GM19043 (cell line): ENCODE data around the gene PARVB.

Source experiments
- ATAC-seq: cut with Tn5 transposase; IDR thresholded peaks from one replicate; pipeline ENCODE4 v1.9.1; 2021; ENCODE audit warnings: low read depth; ENCODE audit not compliant: unreplicated experiment

PARVB gene

GRCh38 chr22:44130076-44130711, 106.1 kb downstream of the PARVB start:
- no peak for ATAC-seq

GRCh38 chr22:44131412-44131811, 107.3 kb downstream of the PARVB start:
- no peak for ATAC-seq

GRCh38 chr22:44131989-44132685, 108.0 kb downstream of the PARVB start:
- no peak for ATAC-seq

GRCh38 chr22:44132724-44133123, 108.6 kb downstream of the PARVB start:
- no peak for ATAC-seq

- no peak for ATAC-seq
Observed at GRCh38 chr22:44133161-44133560, 109.1 kb downstream of the PARVB start.

- no peak for ATAC-seq
Observed at GRCh38 chr22:44133901-44134571, 109.9 kb downstream of the PARVB start.

- no peak for ATAC-seq
Observed at GRCh38 chr22:44136112-44136511, 112.0 kb downstream of the PARVB start.

- no peak for ATAC-seq
Observed at GRCh38 chr22:44136786-44137185, 112.7 kb downstream of the PARVB start.

GRCh38 chr22:44137415-44137814, 113.3 kb downstream of the PARVB start:
- ATAC-seq, result no peak

- no peak for ATAC-seq
Observed at GRCh38 chr22:44139773-44140172, 115.7 kb downstream of the PARVB start.

- no peak for ATAC-seq
Observed at GRCh38 chr22:44142421-44143104, 118.5 kb downstream of the PARVB start.

- no peak for ATAC-seq
Observed at GRCh38 chr22:44143105-44143474, 119.0 kb downstream of the PARVB start.

- ATAC-seq, result no peak
Observed at GRCh38 chr22:44143579-44143978, 119.5 kb downstream of the PARVB start.

- ATAC-seq, result no peak
Observed at GRCh38 chr22:44144046-44144569, 120.0 kb downstream of the PARVB start.

- no peak for ATAC-seq
Observed at GRCh38 chr22:44145544-44145943, 121.4 kb downstream of the PARVB start.

GRCh38 chr22:44146088-44146861, 122.2 kb downstream of the PARVB start:
- no peak for ATAC-seq

GRCh38 chr22:44147008-44147645, 123.0 kb downstream of the PARVB start:
- no peak for ATAC-seq

GRCh38 chr22:44147821-44148574, 123.9 kb downstream of the PARVB start:
- no peak for ATAC-seq

- ATAC-seq, result no peak
Observed at GRCh38 chr22:44151676-44152075, 127.6 kb downstream of the PARVB start.
